GM21717 (cell line): ENCODE data around the gene CATSPERE.
A peak's percentile ranks its signal among the peaks of the same experiment; 100 is the strongest.
"Not testable (repeated sequence)": the region's sequence is repeated elsewhere in the genome, so short reads cannot be mapped to it uniquely, and the experiment has no call there.

Experiments
- ATAC-seq: cut with Tn5 transposase; IDR thresholded peaks from one replicate; pipeline ENCODE4 v1.9.1; 2021; ENCODE audit warnings: mild to moderate bottlenecking, moderate library complexity; ENCODE audit not compliant: unreplicated experiment

The CATSPERE gene

GRCh38 chr1:244448279-244449036, 12.6 kb upstream of the CATSPERE start:
- ATAC-seq, result no peak

GRCh38 chr1:244449936-244450508, 11.1 kb upstream of the CATSPERE start:
- ATAC-seq, result no peak

GRCh38 chr1:244450597-244451538, 10.2 kb upstream of the CATSPERE start:
- ATAC-seq, result peak; percentile 20

- ATAC-seq, result peak; percentile 14
Measured at GRCh38 chr1:244451539-244451950, 9.5 kb upstream of the CATSPERE start, which contains the start of gene ADSS2. ADSS2 (minus strand) TSS chr1:244451909; CDS start chr1:244451817, 92 bp downstream.

GRCh38 chr1:244451951-244452795, 8.9 kb upstream of the CATSPERE start:
- ATAC-seq, result peak; percentile 96

GRCh38 chr1:244454412-244454811, 6.7 kb upstream of the CATSPERE start:
- no peak for ATAC-seq

GRCh38 chr1:244456586-244456985, 4.5 kb upstream of the CATSPERE start:
- no peak for ATAC-seq

- ATAC-seq, result no peak
Measured at GRCh38 chr1:244458781-244459180, 2.3 kb upstream of the CATSPERE start.

GRCh38 chr1:244460197-244460596, 876 bp upstream of the CATSPERE start:
- no peak for ATAC-seq

GRCh38 chr1:244466724-244467123, 5.7 kb downstream of the CATSPERE start:
- no peak for ATAC-seq

- ATAC-seq, result no peak
Measured at GRCh38 chr1:244473059-244473605, 12.1 kb downstream of the CATSPERE start.

GRCh38 chr1:244484971-244485370, 23.9 kb downstream of the CATSPERE start:
- ATAC-seq, result not testable (repeated sequence)

GRCh38 chr1:244494653-244495052, 33.6 kb downstream of the CATSPERE start:
- no peak for ATAC-seq

- ATAC-seq, result no peak
Measured at GRCh38 chr1:244496186-244496585, 35.1 kb downstream of the CATSPERE start.

GRCh38 chr1:244497805-244498204, 36.7 kb downstream of the CATSPERE start:
- ATAC-seq, result no peak

- not testable (repeated sequence) for ATAC-seq
Measured at GRCh38 chr1:244499484-244499883, 38.4 kb downstream of the CATSPERE start.

GRCh38 chr1:244500515-244500914, 39.4 kb downstream of the CATSPERE start:
- not testable (repeated sequence) for ATAC-seq

- no peak for ATAC-seq
Measured at GRCh38 chr1:244502630-244503029, 41.6 kb downstream of the CATSPERE start.

- no peak for ATAC-seq
Measured at GRCh38 chr1:244513493-244513892, 52.4 kb downstream of the CATSPERE start.

- ATAC-seq, result no peak
Measured at GRCh38 chr1:244515680-244516079, 54.6 kb downstream of the CATSPERE start.
